ENCODE results near the gene SLC15A5.

DNA sequence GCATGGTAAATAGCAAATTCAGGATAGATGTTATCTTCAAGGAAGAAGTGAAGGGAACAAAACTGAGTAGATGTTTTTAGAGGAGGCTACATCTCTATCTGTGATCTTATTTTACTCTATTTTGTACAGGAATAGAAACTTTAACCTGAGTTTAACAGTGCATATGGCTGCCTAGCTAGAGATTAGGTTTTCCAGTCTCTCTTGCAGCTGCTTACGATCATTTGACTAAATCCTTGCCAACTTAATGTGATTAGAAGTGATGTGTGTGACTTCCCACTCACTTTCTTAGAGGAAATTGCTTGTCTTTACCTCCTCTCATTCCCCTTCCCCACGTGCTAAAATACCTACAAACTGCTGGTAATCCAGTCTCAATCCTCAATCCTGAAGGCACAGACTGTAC is 26.5 kb upstream of the SLC15A5 start:
- TF ChIP-seq EZH2phosphoT487 (IDR thresholded peaks at IDR 0.05) = no peak
- TF ChIP-seq, protein P1, sequence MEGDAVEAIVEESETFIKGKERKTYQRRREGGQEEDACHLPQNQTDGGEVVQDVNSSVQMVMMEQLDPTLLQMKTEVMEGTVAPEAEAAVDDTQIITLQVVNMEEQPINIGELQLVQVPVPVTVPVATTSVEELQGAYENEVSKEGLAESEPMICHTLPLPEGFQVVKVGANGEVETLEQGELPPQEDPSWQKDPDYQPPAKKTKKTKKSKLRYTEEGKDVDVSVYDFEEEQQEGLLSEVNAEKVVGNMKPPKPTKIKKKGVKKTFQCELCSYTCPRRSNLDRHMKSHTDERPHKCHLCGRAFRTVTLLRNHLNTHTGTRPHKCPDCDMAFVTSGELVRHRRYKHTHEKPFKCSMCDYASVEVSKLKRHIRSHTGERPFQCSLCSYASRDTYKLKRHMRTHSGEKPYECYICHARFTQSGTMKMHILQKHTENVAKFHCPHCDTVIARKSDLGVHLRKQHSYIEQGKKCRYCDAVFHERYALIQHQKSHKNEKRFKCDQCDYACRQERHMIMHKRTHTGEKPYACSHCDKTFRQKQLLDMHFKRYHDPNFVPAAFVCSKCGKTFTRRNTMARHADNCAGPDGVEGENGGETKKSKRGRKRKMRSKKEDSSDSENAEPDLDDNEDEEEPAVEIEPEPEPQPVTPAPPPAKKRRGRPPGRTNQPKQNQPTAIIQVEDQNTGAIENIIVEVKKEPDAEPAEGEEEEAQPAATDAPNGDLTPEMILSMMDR (IDR thresholded peaks at IDR 0.05) = no peak

Data from neural progenitor cell (in vitro differentiated cells).